ENCODE data around the gene CGAS. TPM values are rescaled to one million over a fixed set of nuclear protein-coding genes. Genes with fewer than 3 reads are reported as not detected.

The CGAS gene
- polyA plus RNA-seq, 2 of the 4 experiments (the other 2 are of a cell fraction): 4.9 to 7.2 TPM

DNA sequence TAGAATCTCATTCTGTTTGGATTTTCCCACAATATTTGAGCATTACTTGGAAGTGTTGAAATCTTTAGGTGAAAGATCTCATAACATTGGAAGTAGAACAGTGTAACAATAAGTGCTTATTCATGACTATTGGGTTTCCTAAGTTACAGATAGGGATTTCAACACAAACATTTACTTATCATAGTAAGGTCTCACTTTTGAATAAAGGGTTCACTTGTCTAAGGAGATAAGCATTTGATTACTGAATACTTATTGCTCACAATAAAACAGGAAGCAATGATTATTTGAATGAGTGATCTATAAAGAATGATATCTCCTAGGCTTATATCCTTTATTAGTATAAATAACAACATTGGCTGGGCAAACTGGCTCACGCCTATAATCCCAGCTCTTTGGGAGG is 42.7 kb downstream of the CGAS start:
- no peak for TF ChIP-seq HOXB5 (CRISPR knock-in tag; IDR thresholded peaks at IDR 0.05)
- no peak for TF ChIP-seq RNF2 (IDR thresholded peaks at IDR 0.05; ENCODE audit: borderline replicate concordance, low read depth)
- TF ChIP-seq, protein P1, sequence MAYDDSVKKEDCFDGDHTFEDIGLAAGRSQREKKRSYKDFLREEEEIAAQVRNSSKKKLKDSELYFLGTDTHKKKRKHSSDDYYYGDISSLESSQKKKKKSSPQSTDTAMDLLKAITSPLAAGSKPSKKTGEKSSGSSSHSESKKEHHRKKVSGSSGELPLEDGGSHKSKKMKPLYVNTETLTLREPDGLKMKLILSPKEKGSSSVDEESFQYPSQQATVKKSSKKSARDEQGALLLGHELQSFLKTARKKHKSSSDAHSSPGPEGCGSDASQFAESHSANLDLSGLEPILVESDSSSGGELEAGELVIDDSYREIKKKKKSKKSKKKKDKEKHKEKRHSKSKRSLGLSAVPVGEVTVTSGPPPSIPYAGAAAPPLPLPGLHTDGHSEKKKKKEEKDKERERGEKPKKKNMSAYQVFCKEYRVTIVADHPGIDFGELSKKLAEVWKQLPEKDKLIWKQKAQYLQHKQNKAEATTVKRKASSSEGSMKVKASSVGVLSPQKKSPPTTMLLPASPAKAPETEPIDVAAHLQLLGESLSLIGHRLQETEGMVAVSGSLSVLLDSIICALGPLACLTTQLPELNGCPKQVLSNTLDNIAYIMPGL (CRISPR knock-in tag; IDR thresholded peaks at IDR 0.05; ENCODE audit: borderline replicate concordance): no peak
- TF ChIP-seq JUN (IDR thresholded peaks at IDR 0.05): no peak
- TF ChIP-seq KDM1A (IDR thresholded peaks at IDR 0.05; ENCODE audit: low read depth): no peak
- TF ChIP-seq, protein P2, sequence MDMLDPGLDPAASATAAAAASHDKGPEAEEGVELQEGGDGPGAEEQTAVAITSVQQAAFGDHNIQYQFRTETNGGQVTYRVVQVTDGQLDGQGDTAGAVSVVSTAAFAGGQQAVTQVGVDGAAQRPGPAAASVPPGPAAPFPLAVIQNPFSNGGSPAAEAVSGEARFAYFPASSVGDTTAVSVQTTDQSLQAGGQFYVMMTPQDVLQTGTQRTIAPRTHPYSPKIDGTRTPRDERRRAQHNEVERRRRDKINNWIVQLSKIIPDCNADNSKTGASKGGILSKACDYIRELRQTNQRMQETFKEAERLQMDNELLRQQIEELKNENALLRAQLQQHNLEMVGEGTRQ (IDR thresholded peaks at IDR 0.05): no peak
- no peak for TF ChIP-seq POLR2A (IDR thresholded peaks at IDR 0.05; ENCODE audit: low read length)
- no peak for TF ChIP-seq TP53 (CRISPR knock-in tag; IDR thresholded peaks at IDR 0.05)
- no peak for TF ChIP-seq EP300 (IDR thresholded peaks at IDR 0.05)
- TF ChIP-seq SMC3 (IDR thresholded peaks at IDR 0.05): no peak
- TF ChIP-seq, protein P3, sequence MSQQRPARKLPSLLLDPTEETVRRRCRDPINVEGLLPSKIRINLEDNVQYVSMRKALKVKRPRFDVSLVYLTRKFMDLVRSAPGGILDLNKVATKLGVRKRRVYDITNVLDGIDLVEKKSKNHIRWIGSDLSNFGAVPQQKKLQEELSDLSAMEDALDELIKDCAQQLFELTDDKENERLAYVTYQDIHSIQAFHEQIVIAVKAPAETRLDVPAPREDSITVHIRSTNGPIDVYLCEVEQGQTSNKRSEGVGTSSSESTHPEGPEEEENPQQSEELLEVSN (IDR thresholded peaks at IDR 0.05; ENCODE audit: borderline replicate concordance, low read depth): no peak
- TF ChIP-seq ESRRA (IDR thresholded peaks at IDR 0.05; ENCODE audit: borderline replicate concordance, low read length): no peak
- TF ChIP-seq, protein P4, sequence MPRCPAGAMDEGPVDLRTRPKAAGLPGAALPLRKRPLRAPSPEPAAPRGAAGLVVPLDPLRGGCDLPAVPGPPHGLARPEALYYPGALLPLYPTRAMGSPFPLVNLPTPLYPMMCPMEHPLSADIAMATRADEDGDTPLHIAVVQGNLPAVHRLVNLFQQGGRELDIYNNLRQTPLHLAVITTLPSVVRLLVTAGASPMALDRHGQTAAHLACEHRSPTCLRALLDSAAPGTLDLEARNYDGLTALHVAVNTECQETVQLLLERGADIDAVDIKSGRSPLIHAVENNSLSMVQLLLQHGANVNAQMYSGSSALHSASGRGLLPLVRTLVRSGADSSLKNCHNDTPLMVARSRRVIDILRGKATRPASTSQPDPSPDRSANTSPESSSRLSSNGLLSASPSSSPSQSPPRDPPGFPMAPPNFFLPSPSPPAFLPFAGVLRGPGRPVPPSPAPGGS (IDR thresholded peaks at IDR 0.05): no peak
- no peak for TF ChIP-seq NR3C1 (IDR thresholded peaks at IDR 0.05)
- TF ChIP-seq, protein P5, sequence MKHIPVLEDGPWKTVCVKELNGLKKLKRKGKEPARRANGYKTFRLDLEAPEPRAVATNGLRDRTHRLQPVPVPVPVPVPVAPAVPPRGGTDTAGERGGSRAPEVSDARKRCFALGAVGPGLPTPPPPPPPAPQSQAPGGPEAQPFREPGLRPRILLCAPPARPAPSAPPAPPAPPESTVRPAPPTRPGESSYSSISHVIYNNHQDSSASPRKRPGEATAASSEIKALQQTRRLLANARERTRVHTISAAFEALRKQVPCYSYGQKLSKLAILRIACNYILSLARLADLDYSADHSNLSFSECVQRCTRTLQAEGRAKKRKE (CRISPR knock-in tag; IDR thresholded peaks at IDR 0.05; ENCODE audit: low read depth): no peak
- TF ChIP-seq, protein P6, sequence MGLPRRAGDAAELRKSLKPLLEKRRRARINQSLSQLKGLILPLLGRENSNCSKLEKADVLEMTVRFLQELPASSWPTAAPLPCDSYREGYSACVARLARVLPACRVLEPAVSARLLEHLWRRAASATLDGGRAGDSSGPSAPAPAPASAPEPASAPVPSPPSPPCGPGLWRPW (IDR thresholded peaks at IDR 0.05): no peak
- TF ChIP-seq MYC (IDR thresholded peaks at IDR 0.05; ENCODE audit: borderline replicate concordance, low read length): no peak
- FAIRE-seq: no peak
- POLR2A ChIA-PET: no interaction called here

DNA sequence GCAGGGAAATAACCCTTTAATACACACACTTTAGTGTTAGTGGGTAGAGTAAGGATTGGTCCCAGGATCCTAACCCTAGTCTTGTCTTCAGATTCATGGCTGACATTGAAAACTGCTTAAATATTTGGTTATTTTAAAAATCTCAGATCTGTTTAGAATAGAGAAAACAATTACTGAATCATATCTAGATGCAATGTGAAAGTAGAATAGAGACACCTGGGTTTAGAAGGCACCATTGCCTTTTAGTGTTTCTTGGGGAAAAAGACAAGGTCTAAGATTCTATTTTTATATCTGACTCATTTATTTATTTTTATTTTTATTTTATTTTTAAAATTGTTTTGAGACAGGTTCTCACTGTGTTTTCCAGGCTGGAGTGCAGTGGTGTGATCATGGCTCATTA is 51.4 kb downstream of the CGAS start:
- FAIRE-seq (no peak), DNase-seq (ENCODE audit: low read depth in 1 of 2, low spot score in 1 of 2) (no peak), ATAC-seq (no peak)
- Histone ChIP-seq H3K4me1 (no peaks in the 10 kb centered on the region), H3K27ac (no peak overlapping the region), H3K4me2 (no peak overlapping the region), H3K4me3 (no peak overlapping the region), H3K9me3 (no peaks in the 10 kb centered on the region)
- no peak for TF ChIP-seq MAFK (IDR thresholded peaks at IDR 0.05; ENCODE audit: partially characterized antibody)
- no peak for TF ChIP-seq TFCP2L1 (CRISPR knock-in tag; IDR thresholded peaks at IDR 0.05)
- TF ChIP-seq POLR2AphosphoS2 (conservative IDR thresholded peaks at IDR 0.05; ENCODE audit: low read length): no peak
- no peak for TF ChIP-seq FOXS1 (CRISPR knock-in tag; IDR thresholded peaks at IDR 0.05)
- TF ChIP-seq, protein P5 (CRISPR knock-in tag; IDR thresholded peaks at IDR 0.05; ENCODE audit: low read depth): no peak
- TF ChIP-seq JUNB (IDR thresholded peaks at IDR 0.05): no peak
- TF ChIP-seq MAZ (IDR thresholded peaks at IDR 0.05; ENCODE audit: borderline replicate concordance, low read depth, low read length): no peak
- no peak for TF ChIP-seq NR3C1 (IDR thresholded peaks at IDR 0.05)
- TF ChIP-seq FOSL2 (IDR thresholded peaks at IDR 0.05): no peak
- TF ChIP-seq FOSL2 (CRISPR knock-in tag; IDR thresholded peaks at IDR 0.05): no peak
- TF ChIP-seq NPAS2 (CRISPR knock-in tag; IDR thresholded peaks at IDR 0.05; ENCODE audit: borderline replicate concordance): no peak
- no peak for TF ChIP-seq SMC3 (IDR thresholded peaks at IDR 0.05)
- CTCF ChIA-PET: interaction anchor here (0.7 kb wide), 1 partner anchor 26 kb away, joined by 3 read pairs; no protein-coding TSS in a partner anchor
- POLR2A ChIA-PET: no interaction called here

More for the DNA sequence above, 42.7 kb downstream of the CGAS start:
- WGBS (ENCODE audit: missing lambda C conversion rate): 100% methylated on average over 1 of the region's 1 CpG
- Histone ChIP-seq H3K4me1 (no peaks in the 10 kb centered on the region), H3K4me2 (no peak overlapping the region), H3K9me3 (no peaks in the 10 kb centered on the region), H3K27ac (no peak overlapping the region), H3K4me3 (no peak overlapping the region)
- DNase-seq (ENCODE audit: low read depth in 1 of 2, low spot score in 1 of 2) (no peak), ATAC-seq (no peak)
- CTCF ChIA-PET: no interaction called here
